GM19463 (cell line): ENCODE data around the gene SDSL.

Experiments used
- ATAC-seq: cut with Tn5 transposase; IDR thresholded peaks from one replicate; pipeline ENCODE4 v1.9.1; 2021; ENCODE audit warnings: mild to moderate bottlenecking, moderate library complexity; ENCODE audit not compliant: unreplicated experiment

The SDSL gene

GRCh38 chr12:113418213-113418879 lies 3.8 kb upstream of the SDSL start:
- ATAC-seq = no peak

- no peak for ATAC-seq
Observed at GRCh38 chr12:113420996-113421595, 1.1 kb upstream of the SDSL start.

- ATAC-seq = no peak
Observed at GRCh38 chr12:113422886-113423669, 898 bp downstream of the SDSL start.

GRCh38 chr12:113424456-113424855 lies 2.3 kb downstream of the SDSL start:
- no peak for ATAC-seq

GRCh38 chr12:113424915-113425823 lies 3.0 kb downstream of the SDSL start:
- no peak for ATAC-seq

GRCh38 chr12:113425960-113426453 lies 3.8 kb downstream of the SDSL start:
- no peak for ATAC-seq

- no peak for ATAC-seq
Observed at GRCh38 chr12:113427882-113428281, 5.7 kb downstream of the SDSL start.

GRCh38 chr12:113428482-113428881 lies 6.3 kb downstream of the SDSL start:
- no peak for ATAC-seq

- ATAC-seq = no peak
Observed at GRCh38 chr12:113432986-113433385, 10.8 kb downstream of the SDSL start.

GRCh38 chr12:113435367-113435766 lies 13.2 kb downstream of the SDSL start:
- ATAC-seq = no peak

GRCh38 chr12:113436586-113436985 lies 14.4 kb downstream of the SDSL start:
- ATAC-seq = no peak

- no peak for ATAC-seq
Observed at GRCh38 chr12:113436993-113437728, 15.0 kb downstream of the SDSL start.

GRCh38 chr12:113437729-113438100 lies 15.5 kb downstream of the SDSL start:
- no peak for ATAC-seq

- no peak for ATAC-seq
Observed at GRCh38 chr12:113438523-113439300, 16.5 kb downstream of the SDSL start.

- no peak for ATAC-seq
Observed at GRCh38 chr12:113439301-113439597, 17.1 kb downstream of the SDSL start.

- ATAC-seq = no peak
Observed at GRCh38 chr12:113439606-113440030, 17.4 kb downstream of the SDSL start.

GRCh38 chr12:113440336-113440735 lies 18.2 kb downstream of the SDSL start:
- ATAC-seq = no peak

- ATAC-seq = no peak
Observed at GRCh38 chr12:113440947-113441782, 19.0 kb downstream of the SDSL start.
